ENCODE data around the gene SLC25A34. TPM values are rescaled to one million over a fixed set of nuclear protein-coding genes. Genes with fewer than 3 reads are reported as not detected.

The SLC25A34 gene
- total RNA-seq, 2 experiments from 2014 or later, result 1.6 TPM

DNA sequence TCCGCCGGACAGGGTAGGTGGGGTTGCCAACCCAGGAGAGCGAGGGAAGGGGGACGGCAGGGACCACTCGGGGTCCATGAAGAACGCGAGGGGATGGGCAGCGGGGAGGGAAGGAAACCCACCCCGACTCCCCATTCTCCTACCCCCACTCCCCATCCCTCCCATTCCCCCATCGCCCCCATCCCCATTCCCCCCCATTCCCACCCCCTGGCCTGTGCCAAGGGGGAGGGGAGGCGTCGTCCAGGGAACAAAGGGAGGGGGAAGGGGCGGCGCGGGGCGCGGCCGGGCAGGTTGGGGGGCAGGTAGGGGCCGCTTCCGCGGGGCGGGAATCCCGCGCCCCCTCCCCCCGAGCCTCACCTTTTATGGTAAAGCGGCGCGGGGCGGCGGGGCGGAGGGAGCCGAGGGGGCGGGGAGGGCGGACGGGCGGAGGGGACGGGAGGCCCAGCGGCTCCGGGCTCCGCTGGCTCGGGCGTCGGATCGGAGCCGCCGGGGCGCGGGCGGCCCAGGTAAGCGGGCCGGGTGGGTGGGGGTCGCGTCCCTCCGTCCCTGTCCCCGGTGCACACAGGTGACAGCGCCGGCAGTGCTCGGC, 22.4 kb downstream of the SLC25A34 start, which contains the start of gene FBLIM1:
FBLIM1 (plus strand) TSS at position 453 of the 589 bp plus-strand sequence. CDS start 6,189 bp downstream, outside the sequence.
- no peak within 1 kb of the TSS for H3K27ac Mint-ChIP-seq

DNA sequence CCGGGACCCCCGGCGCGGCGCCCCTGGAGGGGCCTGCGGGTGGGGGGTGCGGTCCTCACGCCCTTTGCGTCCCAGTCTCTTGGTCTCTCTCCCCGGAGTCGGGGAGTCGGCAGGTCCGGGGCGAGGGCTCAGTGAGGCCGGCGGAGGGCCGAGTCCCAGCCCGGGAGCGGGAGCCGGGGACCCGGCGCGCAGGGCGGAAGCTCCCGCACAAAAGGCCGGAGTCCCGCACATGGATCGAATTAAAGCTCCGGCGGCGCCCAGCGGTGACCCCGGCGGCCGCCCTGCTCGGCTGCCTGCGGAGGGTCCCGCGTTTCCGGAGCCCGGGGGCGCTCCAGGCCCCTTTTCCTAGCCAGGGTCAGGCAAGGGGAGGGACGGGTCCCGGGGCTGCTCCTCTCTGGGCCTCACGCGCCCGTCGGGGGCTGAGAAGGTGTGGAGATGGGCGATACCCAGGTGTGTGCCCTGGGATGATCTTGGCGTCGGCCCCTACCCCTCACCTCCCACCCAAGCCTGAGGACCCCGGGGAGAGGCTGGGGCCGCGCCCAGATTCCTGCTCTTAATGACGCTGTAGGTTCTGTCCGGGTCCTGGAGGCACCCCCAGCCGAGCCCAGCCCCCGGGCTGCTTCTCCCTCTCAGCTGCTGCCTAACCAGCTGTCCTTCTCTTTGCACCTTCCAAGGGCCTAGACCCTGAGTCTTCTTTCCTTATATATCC, 23.0 kb downstream of the SLC25A34 start:
- no peak overlapping the region for H3K4me3 Mint-ChIP-seq
- H3K36me3 Mint-ChIP-seq (ENCODE audit: low read depth), result no peaks in the 10 kb centered on the region
- H3K27me3 Mint-ChIP-seq (ENCODE audit: low read depth), result peaks cover 41% of the 10 kb centered on the region
- DNase-seq (no peak), ATAC-seq (peak; percentile 19)
- H3K27ac Mint-ChIP-seq, result no peak overlapping the region
- H3K4me1 Mint-ChIP-seq (ENCODE audit: low read depth), result peaks cover 10% of the 10 kb centered on the region
- CTCF ChIA-PET, result no interaction called here
- POLR2A ChIA-PET, result no interaction called here
- H3K9me3 Mint-ChIP-seq (ENCODE audit: insufficient read depth), result no peaks in the 10 kb centered on the region

More for the DNA sequence above, 22.4 kb downstream of the SLC25A34 start, which contains the start of gene FBLIM1:
- Mint-ChIP-seq H3K4me3 (peak within 1 kb of the TSS; percentile 15), H3K9me3 (ENCODE audit: insufficient read depth) (no peaks in the 10 kb centered on the region), H3K36me3 (ENCODE audit: low read depth) (no peaks in the 10 kb centered on the region), H3K4me1 (ENCODE audit: low read depth) (peaks cover 10% of the 10 kb centered on the region), H3K27me3 (ENCODE audit: low read depth) (peaks cover 41% of the 10 kb centered on the region)
- CTCF ChIA-PET, result no interaction called here
- ATAC-seq (peak; percentile 35), DNase-seq (no peak)
- POLR2A ChIA-PET, result no interaction called here

DNA sequence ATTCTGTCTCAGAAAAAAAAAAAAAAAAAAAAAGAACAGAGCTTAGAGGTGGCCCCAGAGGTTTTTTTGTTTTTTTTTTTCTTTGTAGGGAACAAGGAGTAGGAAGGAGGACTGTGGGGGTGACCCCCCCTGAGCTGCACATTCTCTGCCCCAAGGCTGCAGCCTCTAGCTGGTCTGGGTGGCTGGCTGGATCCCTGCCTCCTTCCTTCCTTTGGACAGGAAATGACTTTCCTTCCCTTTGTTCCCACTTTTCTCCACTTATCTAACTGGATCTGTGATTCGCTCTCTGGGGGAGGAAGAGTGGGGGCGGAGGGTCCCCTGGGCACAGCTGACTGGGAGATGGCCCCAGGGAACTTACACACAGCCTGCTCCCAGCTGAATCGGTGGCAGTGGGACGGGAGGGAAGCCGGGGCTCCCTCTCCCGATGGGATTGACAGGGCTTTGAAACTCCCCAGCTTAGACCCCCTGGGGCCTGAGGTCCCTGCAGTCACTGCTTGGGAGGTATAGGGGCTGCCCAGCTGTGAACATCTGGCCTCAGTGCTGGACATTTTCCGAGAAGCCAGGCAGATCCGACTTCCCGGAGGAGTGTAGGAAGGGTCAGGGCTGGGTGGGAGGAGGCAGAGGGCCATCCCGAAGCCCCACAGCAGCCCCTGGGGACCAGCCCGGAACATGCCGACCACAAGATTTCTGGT, 24.6 kb downstream of the SLC25A34 start:
- H3K27ac Mint-ChIP-seq, result no peak overlapping the region
- ChIA-PET POLR2A (no interaction called here), CTCF (no interaction called here)
- no peaks in the 10 kb centered on the region for H3K9me3 Mint-ChIP-seq (ENCODE audit: insufficient read depth)
- peaks cover 10% of the 10 kb centered on the region for H3K4me1 Mint-ChIP-seq (ENCODE audit: low read depth)
- DNase-seq (no peak), ATAC-seq (no peak)
- H3K4me3 Mint-ChIP-seq, result no peak overlapping the region
- no peaks in the 10 kb centered on the region for H3K36me3 Mint-ChIP-seq (ENCODE audit: low read depth)
- peaks cover 34% of the 10 kb centered on the region for H3K27me3 Mint-ChIP-seq (ENCODE audit: low read depth)

DNA sequence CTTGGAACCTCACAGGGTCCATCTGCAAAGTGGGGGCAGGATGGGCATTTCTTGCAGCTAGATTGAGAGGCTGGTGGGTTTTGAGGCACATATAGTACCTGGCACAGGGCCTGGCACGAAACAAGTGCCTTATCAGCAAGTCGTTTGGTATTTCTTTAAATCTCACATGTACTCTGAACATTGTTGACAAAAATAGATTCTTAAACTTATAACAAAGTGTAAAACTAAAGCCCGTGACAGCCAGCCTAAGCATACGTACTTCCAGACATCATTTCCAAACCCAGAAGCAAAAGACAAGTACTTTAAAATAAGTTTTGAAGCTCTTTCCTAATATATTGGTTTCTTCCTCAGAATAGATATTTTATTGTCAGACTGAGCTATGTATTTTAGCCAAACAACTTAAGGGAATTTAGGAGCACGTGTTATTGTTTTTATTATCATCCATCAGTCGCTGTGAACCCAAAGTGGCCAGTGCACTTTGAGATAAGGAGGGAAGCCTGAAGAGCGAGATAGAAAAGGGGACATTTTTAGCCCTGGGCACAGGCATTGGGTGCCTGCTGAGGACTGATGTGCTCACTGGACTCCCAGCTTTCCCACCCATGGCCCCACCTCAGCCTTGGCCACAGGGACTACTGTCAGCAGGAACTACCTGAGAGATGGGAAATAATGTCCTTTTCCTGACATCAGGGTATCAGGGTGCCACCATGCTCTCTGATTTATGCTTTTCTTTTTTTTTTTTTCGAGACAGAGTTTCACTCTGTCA, 25.5 kb downstream of the SLC25A34 start:
- Mint-ChIP-seq H3K4me1 (ENCODE audit: low read depth) (peaks cover 5% of the 10 kb centered on the region), H3K4me3 (no peak overlapping the region), H3K27ac (no peak overlapping the region), H3K9me3 (ENCODE audit: insufficient read depth) (no peaks in the 10 kb centered on the region), H3K36me3 (ENCODE audit: low read depth) (no peaks in the 10 kb centered on the region), H3K27me3 (ENCODE audit: low read depth) (peaks cover 27% of the 10 kb centered on the region)
- ChIA-PET CTCF (interaction anchor here (0.8 kb wide), 1 partner anchor 42 kb away, joined by 3 read pairs; no protein-coding TSS in a partner anchor), POLR2A (no interaction called here)
- DNase-seq (no peak), ATAC-seq (no peak)

DNA sequence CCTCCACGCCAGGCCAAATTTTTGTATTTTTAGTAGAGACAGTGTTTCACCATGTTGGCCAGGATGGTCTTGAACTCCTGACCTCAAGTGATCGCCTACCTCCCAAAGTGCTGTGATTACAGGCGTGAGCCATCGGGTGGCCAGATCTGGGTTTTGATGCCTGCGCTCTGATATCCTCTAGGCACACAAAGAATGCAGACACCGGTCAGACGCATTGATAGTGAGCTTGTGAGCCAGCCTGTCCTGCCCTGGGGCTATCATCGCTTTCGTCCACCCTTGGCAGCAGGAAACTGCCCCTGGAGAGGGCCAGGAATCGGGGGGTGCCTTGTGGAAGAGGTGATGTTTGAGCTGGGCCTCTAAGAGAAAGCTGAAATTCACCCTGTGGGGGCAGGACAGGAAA, 26.5 kb downstream of the SLC25A34 start:
- ChIA-PET POLR2A (no interaction called here), CTCF (no interaction called here)
- peaks cover 17% of the 10 kb centered on the region for H3K27me3 Mint-ChIP-seq (ENCODE audit: low read depth)
- no peaks in the 10 kb centered on the region for H3K36me3 Mint-ChIP-seq (ENCODE audit: low read depth)
- no peak for DNase-seq
- H3K27ac Mint-ChIP-seq, result no peak overlapping the region
- ATAC-seq, result no peak
- H3K4me3 Mint-ChIP-seq, result no peak overlapping the region
- no peaks in the 10 kb centered on the region for H3K9me3 Mint-ChIP-seq (ENCODE audit: insufficient read depth)
- peaks cover 3% of the 10 kb centered on the region for H3K4me1 Mint-ChIP-seq (ENCODE audit: low read depth)

DNA sequence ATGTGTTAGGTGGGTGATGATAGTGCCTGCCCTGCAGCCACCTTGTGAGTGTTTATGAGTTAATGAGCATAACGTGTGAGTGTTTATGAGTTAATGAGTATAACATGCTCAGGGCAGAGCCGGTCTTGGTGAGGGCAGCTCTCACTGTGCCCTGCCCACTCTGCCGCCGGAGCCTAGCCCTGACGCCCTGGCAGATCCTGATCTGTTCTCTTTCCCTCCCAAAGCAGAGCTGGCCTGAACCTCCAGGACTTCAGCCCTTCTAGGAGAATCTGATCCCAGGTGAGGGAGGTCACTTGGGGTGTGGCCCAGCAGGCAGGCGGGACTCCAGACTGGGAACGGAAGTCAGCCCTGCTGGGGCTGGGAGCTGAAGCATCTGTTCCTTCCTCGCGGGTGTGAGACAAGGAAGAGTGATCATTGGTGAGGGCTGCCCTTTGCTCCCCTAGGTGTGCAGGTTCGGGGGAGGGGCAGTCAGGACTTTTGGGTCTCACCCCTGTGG, 28.3 kb downstream of the SLC25A34 start:
- Mint-ChIP-seq H3K36me3 (ENCODE audit: low read depth) (no peaks in the 10 kb centered on the region), H3K9me3 (ENCODE audit: insufficient read depth) (no peaks in the 10 kb centered on the region), H3K4me3 (no peak overlapping the region), H3K4me1 (ENCODE audit: low read depth) (no peaks in the 10 kb centered on the region), H3K27ac (no peak overlapping the region), H3K27me3 (ENCODE audit: low read depth) (peaks cover 12% of the 10 kb centered on the region)
- CTCF ChIA-PET, result interaction anchor here (1.6 kb wide), 1 partner anchor 315 kb away, joined by 3 read pairs; no protein-coding TSS in a partner anchor
- no peak for DNase-seq
- ATAC-seq, result no peak
- POLR2A ChIA-PET, result no interaction called here

DNA sequence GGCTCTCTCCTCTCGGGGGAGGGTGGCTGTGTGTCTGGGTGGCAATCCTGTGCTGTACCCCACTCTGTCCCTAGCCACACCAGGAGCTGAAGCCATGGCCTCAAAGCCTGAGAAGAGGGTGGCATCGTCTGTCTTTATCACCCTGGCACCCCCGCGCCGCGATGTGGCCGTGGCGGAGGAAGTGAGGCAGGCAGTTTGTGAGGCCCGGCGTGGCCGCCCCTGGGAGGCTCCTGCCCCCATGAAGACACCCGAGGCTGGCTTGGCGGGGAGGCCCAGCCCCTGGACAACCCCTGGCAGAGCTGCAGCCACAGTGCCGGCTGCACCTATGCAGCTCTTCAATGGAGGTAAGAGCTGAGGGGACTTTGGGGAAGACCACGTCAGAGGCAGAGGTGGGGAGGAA, 28.8 kb downstream of the SLC25A34 start:
- Mint-ChIP-seq H3K27ac (no peak overlapping the region), H3K36me3 (ENCODE audit: low read depth) (no peaks in the 10 kb centered on the region), H3K4me3 (no peak overlapping the region), H3K9me3 (ENCODE audit: insufficient read depth) (no peaks in the 10 kb centered on the region), H3K27me3 (ENCODE audit: low read depth) (peaks cover 9% of the 10 kb centered on the region), H3K4me1 (ENCODE audit: low read depth) (no peaks in the 10 kb centered on the region)
- DNase-seq (no peak), ATAC-seq (no peak)
- CTCF ChIA-PET, result interaction anchor here (1.6 kb wide), 1 partner anchor 314 kb away, joined by 3 read pairs; no protein-coding TSS in a partner anchor
- POLR2A ChIA-PET, result no interaction called here

DNA sequence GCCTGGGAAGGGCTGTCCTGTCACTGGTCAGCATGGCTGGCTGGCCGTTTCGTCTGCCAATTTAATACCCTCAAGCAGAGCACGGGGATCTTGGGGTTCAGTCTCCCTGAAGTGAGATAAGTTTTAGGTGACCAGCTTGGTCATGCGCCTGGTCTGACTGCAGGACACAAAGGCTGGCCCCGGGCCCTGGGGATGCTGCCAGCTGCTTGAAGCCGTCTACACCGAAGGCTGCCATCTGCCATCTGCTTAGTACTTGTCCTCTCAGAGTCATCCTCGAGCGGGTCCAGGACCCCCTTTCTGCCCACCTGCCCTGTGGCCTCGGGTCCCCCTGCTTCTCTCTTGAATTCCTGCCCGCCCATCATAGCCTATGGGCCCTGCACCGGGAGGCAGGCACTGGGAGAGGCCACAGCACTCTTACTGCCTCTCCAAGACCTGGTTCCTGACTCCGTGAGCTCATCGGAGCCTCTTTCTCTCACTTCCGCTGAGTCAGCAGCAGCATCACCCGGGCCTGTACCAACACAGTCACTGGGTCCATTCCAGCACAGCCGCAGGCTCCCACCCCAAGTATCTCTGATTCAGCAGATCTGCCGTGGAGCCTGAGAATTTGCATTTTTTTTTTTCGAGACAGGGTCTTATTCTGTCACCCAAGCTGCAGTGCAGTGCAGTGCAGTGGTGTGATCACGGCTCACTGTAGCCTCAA, 29.6 kb downstream of the SLC25A34 start:
- H3K27ac Mint-ChIP-seq, result no peak overlapping the region
- H3K4me3 Mint-ChIP-seq, result no peak overlapping the region
- ChIA-PET CTCF (interaction anchor here (1.6 kb wide), 1 partner anchor 313 kb away, joined by 3 read pairs; no protein-coding TSS in a partner anchor), POLR2A (no interaction called here)
- DNase-seq (no peak), ATAC-seq (no peak)
- no peaks in the 10 kb centered on the region for H3K9me3 Mint-ChIP-seq (ENCODE audit: insufficient read depth)
- H3K27me3 Mint-ChIP-seq (ENCODE audit: low read depth), result peaks cover 7% of the 10 kb centered on the region
- no peaks in the 10 kb centered on the region for H3K36me3 Mint-ChIP-seq (ENCODE audit: low read depth)
- no peaks in the 10 kb centered on the region for H3K4me1 Mint-ChIP-seq (ENCODE audit: low read depth)

DNA sequence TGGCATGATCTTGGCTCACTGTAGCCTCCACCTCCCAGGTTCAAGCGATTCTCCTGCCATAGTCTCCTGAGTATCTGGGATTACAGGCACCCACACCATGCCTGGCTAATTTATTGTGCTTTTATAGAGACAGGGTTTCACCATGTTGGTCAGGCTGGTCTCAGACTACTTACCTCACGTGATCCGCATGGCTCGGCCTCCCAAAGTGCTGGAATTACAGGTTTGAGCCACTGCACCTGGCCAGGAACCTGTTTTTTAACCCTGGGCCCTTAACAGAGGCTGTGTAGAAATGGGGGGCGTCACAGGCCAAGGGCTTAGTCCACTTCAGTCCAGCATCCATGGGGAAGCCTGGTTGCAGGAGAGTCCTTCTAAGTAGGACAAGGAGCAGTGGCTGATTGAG, 31.9 kb downstream of the SLC25A34 start:
- DNase-seq (no peak), ATAC-seq (no peak)
- Mint-ChIP-seq H3K4me1 (ENCODE audit: low read depth) (no peaks in the 10 kb centered on the region), H3K9me3 (ENCODE audit: insufficient read depth) (no peaks in the 10 kb centered on the region), H3K27ac (no peak overlapping the region), H3K36me3 (ENCODE audit: low read depth) (no peaks in the 10 kb centered on the region), H3K27me3 (ENCODE audit: low read depth) (no peaks in the 10 kb centered on the region), H3K4me3 (no peak overlapping the region)
- ChIA-PET POLR2A (no interaction called here), CTCF (no interaction called here)

DNA sequence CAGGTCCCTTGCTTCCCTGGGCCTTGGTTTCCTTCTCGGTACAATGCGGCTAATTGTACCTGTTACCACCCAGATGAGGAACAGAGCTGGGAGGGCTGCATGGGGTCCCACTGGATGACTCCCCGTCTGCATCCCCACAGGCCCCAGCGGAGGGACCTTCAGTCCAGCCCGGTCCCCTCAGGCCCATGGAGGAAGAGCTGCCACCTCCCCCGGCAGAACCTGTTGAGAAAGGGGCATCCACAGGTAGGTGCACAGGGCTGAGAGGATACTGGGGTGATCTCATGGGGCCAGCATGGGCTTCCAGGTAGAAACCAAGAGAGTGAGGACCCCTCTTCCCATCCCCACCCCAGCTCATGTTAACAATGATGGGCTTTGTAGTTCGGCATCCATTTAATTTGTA, 32.3 kb downstream of the SLC25A34 start:
- H3K27me3 Mint-ChIP-seq (ENCODE audit: low read depth), result no peaks in the 10 kb centered on the region
- H3K4me1 Mint-ChIP-seq (ENCODE audit: low read depth), result no peaks in the 10 kb centered on the region
- ATAC-seq, result no peak
- DNase-seq, result no peak
- H3K4me3 Mint-ChIP-seq, result no peak overlapping the region
- ChIA-PET CTCF (no interaction called here), POLR2A (no interaction called here)
- no peak overlapping the region for H3K27ac Mint-ChIP-seq
- H3K9me3 Mint-ChIP-seq (ENCODE audit: insufficient read depth), result no peaks in the 10 kb centered on the region
- no peaks in the 10 kb centered on the region for H3K36me3 Mint-ChIP-seq (ENCODE audit: low read depth)

DNA sequence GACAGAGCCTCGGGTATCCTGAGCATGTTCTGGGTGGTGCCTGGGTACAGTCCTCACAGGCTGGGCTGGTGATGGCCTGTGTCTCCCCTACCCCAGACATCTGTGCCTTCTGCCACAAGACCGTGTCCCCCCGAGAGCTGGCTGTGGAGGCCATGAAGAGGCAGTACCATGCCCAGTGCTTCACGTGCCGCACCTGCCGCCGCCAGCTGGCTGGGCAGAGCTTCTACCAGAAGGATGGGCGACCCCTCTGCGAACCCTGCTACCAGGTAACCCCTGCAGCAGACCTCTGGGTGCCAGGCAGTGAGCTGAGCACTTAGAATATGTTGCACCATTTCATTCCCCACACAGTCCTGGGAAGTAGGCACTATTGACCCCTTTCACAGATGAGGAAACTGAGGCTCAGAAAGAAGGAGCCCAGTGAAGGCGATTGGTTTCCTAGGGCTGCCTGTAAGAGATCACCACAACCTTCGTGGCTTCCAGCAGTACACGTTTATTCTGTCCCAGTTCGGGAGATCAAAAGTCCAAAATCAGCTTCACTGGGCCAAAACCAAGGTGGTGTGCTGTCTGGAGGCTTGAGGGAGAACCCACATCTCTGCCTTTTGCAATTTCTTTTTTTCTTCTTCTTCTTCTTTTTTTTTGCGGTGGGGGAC, 34.4 kb downstream of the SLC25A34 start:
- Mint-ChIP-seq H3K4me1 (ENCODE audit: low read depth) (no peaks in the 10 kb centered on the region), H3K27ac (no peak overlapping the region), H3K9me3 (ENCODE audit: insufficient read depth) (no peaks in the 10 kb centered on the region), H3K27me3 (ENCODE audit: low read depth) (no peaks in the 10 kb centered on the region), H3K36me3 (ENCODE audit: low read depth) (no peaks in the 10 kb centered on the region), H3K4me3 (no peak overlapping the region)
- no peak for DNase-seq
- CTCF ChIA-PET, result no interaction called here
- no peak for ATAC-seq
- POLR2A ChIA-PET, result no interaction called here

Measured in activated CD8-positive, alpha-beta T cell treated with anti-CD3 and anti-CD28 coated beads, Interleukin-2, amount 10 ng/mL, durations not matched to agents 7 days and 5 days (primary cell).